ENCODE results near the gene FDPS.

The FDPS gene

DNA sequence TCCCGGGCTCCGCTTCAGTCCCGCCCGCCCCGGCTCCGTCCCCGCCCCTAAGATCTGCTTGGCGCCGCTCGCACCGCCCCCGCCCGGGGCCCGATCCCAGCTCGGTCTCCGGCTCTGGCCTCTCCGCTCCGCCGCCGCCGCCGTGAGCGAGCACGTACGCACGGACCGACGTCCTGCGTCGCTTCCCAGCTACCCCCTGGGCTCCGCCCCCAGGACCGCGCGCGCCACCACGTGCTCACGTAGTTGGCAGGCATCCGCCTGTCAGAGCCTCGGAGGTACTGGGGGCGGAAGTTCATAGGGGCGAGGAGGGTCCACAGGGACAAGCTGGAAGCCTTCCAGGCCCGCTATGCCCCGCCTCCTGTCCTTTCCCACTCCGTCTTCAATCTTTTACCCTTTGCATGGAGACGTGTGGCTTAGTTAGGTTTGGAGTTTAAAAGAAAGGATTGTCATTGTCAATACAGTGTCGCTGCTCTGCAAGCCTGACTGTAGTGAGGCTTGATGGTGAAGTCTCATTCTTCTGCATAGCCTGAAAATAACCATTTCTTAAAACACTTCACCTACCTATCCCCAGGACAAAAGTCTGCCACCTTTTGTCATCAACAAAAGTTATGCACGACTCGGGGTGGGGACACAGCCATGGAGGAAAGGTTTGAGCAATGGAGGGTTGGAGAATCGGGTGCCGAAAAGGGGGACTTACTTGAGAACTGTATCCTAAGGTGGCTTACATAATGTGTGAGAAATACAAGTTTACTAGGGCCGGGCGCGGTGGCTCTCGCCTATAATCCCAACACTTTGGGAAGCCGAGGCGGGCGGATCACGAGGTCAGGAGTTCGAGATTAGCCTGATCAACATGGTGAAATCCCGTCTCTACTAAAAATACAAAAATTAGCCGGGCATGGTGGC, 35.1 kb upstream of the FDPS start, which contains the start of gene CLK2:
Gene CLK2, minus strand, starts transcription at position 162 of the 903 bp plus-strand sequence. CDS start 2,527 bp downstream, outside the sequence.
- H3K4me3 ChIP-seq (ENCODE audit: low read depth, low read length) = peak within 1 kb of the TSS; percentile 96
- H3K27me3 ChIP-seq (ENCODE audit: control insufficient read depth, insufficient read depth, low read length) = peaks cover 6% of the 10 kb centered on the region; the same call in 1 of the 2 replicates
- H3K9ac ChIP-seq (ENCODE audit: low read depth, low read length) = peak within 1 kb of the TSS; percentile 73
- peak within 1 kb of the TSS; percentile 96 for H3K27ac ChIP-seq (ENCODE audit: low read depth, low read length)
- peaks cover 31% of the 10 kb centered on the region for H3K36me3 ChIP-seq (ENCODE audit: control insufficient read depth, insufficient read depth, low read length)
- no peaks in the 10 kb centered on the region for H3K9me3 ChIP-seq (ENCODE audit: control insufficient read depth, insufficient read depth, low read length)
- H3K4me1 ChIP-seq (ENCODE audit: control insufficient read depth, insufficient read depth, low read length) = peaks cover 9% of the 10 kb centered on the region

DNA sequence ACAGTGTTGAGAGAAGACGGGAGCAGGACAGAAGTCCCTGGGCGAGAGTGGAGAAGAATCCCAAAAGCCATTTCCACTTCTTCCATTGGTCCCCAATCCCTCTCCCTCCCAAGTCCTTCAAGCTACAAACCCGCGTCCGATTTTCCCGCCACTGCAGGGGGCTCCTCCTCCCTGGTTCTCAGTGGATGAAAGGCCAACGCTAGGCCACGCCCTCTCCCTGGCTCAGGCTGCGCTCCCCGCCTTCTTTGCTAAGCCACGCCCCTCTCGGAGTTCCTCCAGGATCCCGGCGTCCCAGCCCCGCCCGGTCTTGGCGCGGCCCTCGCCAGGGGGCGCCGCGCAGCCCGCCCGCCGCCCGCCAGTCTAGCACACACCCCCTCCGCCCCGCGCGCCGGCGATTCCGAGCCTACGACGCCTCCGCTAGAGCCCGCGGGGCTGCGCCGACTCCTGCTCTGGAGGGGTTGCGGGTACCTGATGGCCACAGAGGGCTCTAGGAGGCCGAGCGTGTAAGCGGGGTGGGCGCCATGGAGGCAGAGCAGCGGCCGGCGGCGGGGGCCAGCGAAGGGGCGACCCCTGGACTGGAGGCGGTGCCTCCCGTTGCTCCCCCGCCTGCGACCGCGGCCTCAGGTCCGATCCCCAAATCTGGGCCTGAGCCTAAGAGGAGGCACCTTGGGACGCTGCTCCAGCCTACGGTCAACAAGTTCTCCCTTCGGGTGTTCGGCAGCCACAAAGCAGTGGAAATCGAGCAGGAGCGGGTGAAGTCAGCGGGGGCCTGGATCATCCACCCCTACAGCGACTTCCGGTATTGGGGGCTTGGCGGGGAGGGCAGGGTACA, 31.4 kb upstream of the FDPS start, which contains the start of gene HCN3:
Gene HCN3, plus strand, starts transcription at position 394 of the 832 bp plus-strand sequence. Its CDS starts 128 bp downstream, at position 522.
- no peaks in the 10 kb centered on the region for H3K9me3 ChIP-seq (ENCODE audit: control insufficient read depth, insufficient read depth, low read length)
- no peak within 1 kb of the TSS for H3K27ac ChIP-seq (ENCODE audit: low read depth, low read length)
- peaks cover 6% of the 10 kb centered on the region; the same call in 1 of the 2 replicates for H3K27me3 ChIP-seq (ENCODE audit: control insufficient read depth, insufficient read depth, low read length)
- peak within 1 kb of the TSS; percentile 79 for H3K4me3 ChIP-seq (ENCODE audit: low read depth, low read length)
- no peaks in the 10 kb centered on the region for H3K36me3 ChIP-seq (ENCODE audit: control insufficient read depth, insufficient read depth, low read length)
- peaks cover 20% of the 10 kb centered on the region for H3K4me1 ChIP-seq (ENCODE audit: control insufficient read depth, insufficient read depth, low read length)
- H3K9ac ChIP-seq (ENCODE audit: low read depth, low read length) = no peak within 1 kb of the TSS

DNA sequence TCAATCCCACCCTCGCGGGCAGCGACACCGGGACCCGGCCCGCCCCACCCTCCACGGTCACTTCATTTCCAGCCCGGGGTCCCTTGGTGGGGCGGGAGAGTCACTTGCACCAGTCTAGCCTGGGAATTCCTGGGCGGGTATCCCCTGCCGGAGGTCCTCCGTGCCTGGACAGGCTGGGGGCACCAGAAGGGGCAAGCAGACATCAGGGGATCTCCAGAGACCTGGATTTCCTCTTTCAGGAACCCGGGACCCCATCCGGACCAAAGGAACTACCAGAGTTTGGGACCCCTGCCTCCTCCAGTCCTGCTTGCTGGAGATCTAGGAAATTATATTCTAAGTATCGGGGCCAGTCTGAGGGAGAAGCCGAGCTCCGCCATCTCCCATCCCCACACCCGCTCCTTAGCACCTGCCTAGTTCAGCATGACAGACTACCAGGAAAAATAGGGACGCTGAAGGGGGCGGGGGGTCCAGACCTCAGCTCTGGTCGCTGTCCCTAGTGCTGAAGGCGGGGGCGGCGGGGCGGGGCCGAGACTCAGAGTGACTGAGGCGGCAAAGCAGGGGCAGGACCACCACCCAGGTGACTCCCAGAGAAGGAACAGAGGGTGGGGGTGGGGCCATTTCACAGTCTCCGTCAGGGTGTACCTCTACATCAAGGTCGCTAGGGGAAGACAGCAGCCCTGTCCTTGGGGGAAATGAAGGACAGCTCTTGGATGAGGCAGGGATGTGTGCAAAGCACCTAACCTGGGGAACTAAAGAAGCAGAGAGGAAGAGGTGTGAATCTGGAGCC, 30.6 kb upstream of the FDPS start:
- Histone ChIP-seq H3K27me3 (ENCODE audit: control insufficient read depth, insufficient read depth, low read length) (peaks cover 6% of the 10 kb centered on the region; the same call in 1 of the 2 replicates), H3K4me3 (ENCODE audit: low read depth, low read length) (peak overlapping the region; percentile 79), H3K9me3 (ENCODE audit: control insufficient read depth, insufficient read depth, low read length) (no peaks in the 10 kb centered on the region), H3K27ac (ENCODE audit: low read depth, low read length) (peak overlapping the region; percentile 50), H3K36me3 (ENCODE audit: control insufficient read depth, insufficient read depth, low read length) (no peaks in the 10 kb centered on the region), H3K9ac (ENCODE audit: low read depth, low read length) (no peak overlapping the region), H3K4me1 (ENCODE audit: control insufficient read depth, insufficient read depth, low read length) (peaks cover 20% of the 10 kb centered on the region)

DNA sequence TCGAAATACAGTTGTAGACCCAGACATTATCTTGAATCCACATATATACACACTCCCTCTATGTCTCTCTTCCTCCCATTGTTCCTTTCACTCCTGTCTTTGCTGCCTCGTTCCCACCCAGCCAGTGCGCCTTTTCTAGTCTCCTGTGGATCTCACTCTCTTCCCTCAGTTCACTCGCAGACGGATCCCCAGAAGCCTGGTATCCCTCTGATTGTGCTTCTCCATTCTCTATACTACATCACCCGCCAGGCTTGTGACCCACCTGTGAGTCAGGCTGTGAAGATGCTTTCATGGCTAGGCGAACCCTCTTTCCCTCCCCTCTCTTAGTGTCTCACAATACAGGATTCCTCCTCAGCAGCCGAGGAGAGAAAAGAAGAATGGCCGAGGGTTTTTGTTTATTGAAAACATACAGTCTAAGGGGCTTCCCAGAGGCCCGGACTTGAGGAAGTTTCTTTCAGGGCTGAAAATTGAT, 29.9 kb upstream of the FDPS start:
- peaks cover 17% of the 10 kb centered on the region for H3K4me1 ChIP-seq (ENCODE audit: control insufficient read depth, insufficient read depth, low read length)
- no peaks in the 10 kb centered on the region for H3K9me3 ChIP-seq (ENCODE audit: control insufficient read depth, insufficient read depth, low read length)
- H3K4me3 ChIP-seq (ENCODE audit: low read depth, low read length) = peak overlapping the region; percentile 33; the same call in 1 of the 2 replicates
- H3K36me3 ChIP-seq (ENCODE audit: control insufficient read depth, insufficient read depth, low read length) = no peaks in the 10 kb centered on the region
- peak overlapping the region; percentile 50 for H3K27ac ChIP-seq (ENCODE audit: low read depth, low read length)
- no peak overlapping the region for H3K9ac ChIP-seq (ENCODE audit: low read depth, low read length)
- H3K27me3 ChIP-seq (ENCODE audit: control insufficient read depth, insufficient read depth, low read length) = peaks cover 6% of the 10 kb centered on the region; the same call in 1 of the 2 replicates

DNA sequence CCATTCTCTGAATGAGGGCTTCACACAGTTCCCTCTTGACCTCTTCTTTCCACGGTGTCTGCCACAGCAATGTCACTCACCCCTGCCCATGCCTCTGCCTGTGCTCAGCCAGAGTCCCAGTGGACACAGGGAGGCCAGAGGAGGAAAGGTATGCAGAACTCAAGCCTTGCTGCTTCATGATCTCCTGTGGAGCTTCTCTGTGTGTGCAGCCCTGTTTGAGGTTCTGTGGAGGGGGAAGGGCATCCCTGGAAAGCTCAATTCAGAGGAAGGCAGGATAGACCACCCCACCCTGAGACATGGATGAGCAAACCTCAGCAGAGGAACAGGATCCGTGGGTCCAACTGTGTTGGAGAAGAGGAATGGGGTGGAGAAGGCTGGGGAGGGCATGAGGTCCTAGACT, 29.4 kb upstream of the FDPS start:
- peak overlapping the region; percentile 50 for H3K27ac ChIP-seq (ENCODE audit: low read depth, low read length)

DNA sequence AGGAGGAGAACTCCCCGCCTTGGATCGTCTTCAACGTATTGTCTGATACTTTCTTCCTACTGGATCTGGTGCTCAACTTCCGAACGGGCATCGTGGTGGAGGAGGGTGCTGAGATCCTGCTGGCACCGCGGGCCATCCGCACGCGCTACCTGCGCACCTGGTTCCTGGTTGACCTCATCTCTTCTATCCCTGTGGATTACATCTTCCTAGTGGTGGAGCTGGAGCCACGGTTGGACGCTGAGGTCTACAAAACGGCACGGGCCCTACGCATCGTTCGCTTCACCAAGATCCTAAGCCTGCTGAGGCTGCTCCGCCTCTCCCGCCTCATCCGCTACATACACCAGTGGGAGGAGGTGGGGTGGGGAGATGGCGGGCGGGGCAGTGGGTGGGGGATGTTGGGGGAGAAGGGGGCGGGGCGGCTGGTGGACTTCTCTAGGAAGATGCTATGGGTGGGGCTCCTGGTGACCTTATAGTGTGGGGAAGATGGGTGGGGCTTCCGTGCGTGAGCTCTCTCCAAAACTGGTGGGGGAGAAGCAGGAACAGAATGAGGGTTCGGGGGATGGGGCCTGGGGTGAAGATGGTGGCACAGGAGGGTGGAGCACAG, 26.1 kb upstream of the FDPS start:
- Histone ChIP-seq H3K4me1 (ENCODE audit: control insufficient read depth, insufficient read depth, low read length) (peaks cover 12% of the 10 kb centered on the region), H3K4me3 (ENCODE audit: low read depth, low read length) (no peak overlapping the region), H3K9ac (ENCODE audit: low read depth, low read length) (no peak overlapping the region), H3K27ac (ENCODE audit: low read depth, low read length) (no peak overlapping the region), H3K9me3 (ENCODE audit: control insufficient read depth, insufficient read depth, low read length) (no peaks in the 10 kb centered on the region), H3K36me3 (ENCODE audit: control insufficient read depth, insufficient read depth, low read length) (no peaks in the 10 kb centered on the region), H3K27me3 (ENCODE audit: control insufficient read depth, insufficient read depth, low read length) (no peaks in the 10 kb centered on the region)

More for the DNA sequence above, 29.4 kb upstream of the FDPS start:
- Histone ChIP-seq H3K4me1 (ENCODE audit: control insufficient read depth, insufficient read depth, low read length) (peaks cover 15% of the 10 kb centered on the region), H3K27me3 (ENCODE audit: control insufficient read depth, insufficient read depth, low read length) (peaks cover 6% of the 10 kb centered on the region; the same call in 1 of the 2 replicates), H3K4me3 (ENCODE audit: low read depth, low read length) (no peak overlapping the region), H3K9ac (ENCODE audit: low read depth, low read length) (no peak overlapping the region), H3K36me3 (ENCODE audit: control insufficient read depth, insufficient read depth, low read length) (no peaks in the 10 kb centered on the region), H3K9me3 (ENCODE audit: control insufficient read depth, insufficient read depth, low read length) (no peaks in the 10 kb centered on the region)

DNA sequence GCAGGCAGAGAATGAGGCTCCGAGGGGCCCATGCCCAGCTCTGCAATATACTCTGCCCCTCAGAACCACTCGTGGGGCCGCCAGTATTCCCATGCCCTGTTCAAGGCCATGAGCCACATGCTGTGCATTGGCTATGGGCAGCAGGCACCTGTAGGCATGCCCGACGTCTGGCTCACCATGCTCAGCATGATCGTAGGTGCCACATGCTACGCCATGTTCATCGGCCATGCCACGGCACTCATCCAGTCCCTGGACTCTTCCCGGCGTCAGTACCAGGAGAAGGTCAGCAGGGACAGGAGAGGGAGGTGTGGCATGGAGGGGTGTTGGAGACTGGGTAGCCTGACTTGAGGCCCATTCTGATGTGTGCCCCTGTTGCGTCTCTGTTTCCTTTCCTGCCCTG, 24.2 kb upstream of the FDPS start:
- H3K27ac ChIP-seq (ENCODE audit: low read depth, low read length) = no peak overlapping the region
- H3K4me3 ChIP-seq (ENCODE audit: low read depth, low read length) = no peak overlapping the region
- H3K9ac ChIP-seq (ENCODE audit: low read depth, low read length) = no peak overlapping the region
- no peaks in the 10 kb centered on the region for H3K9me3 ChIP-seq (ENCODE audit: control insufficient read depth, insufficient read depth, low read length)
- H3K4me1 ChIP-seq (ENCODE audit: control insufficient read depth, insufficient read depth, low read length) = 0 out of 2 replicates have a peak, but pooled peaks cover 2% of the 10 kb centered on the region
- H3K36me3 ChIP-seq (ENCODE audit: control insufficient read depth, insufficient read depth, low read length) = no peaks in the 10 kb centered on the region
- H3K27me3 ChIP-seq (ENCODE audit: control insufficient read depth, insufficient read depth, low read length) = no peaks in the 10 kb centered on the region

DNA sequence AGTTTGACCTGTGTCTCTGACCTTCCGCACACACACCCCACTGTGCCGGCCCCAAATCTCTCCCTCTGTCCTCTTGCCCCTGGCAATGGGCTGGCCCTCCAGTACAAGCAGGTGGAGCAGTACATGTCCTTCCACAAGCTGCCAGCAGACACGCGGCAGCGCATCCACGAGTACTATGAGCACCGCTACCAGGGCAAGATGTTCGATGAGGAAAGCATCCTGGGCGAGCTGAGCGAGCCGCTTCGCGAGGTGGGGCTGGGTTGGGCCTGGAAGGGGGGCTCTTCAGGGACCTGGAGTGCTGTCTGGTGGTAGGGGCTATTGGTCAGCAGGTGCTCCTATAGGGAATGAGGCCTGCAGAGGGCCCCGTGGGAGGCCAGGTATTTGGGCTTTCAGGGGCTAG, 23.6 kb upstream of the FDPS start:
- Histone ChIP-seq H3K9ac (ENCODE audit: low read depth, low read length) (no peak overlapping the region), H3K27me3 (ENCODE audit: control insufficient read depth, insufficient read depth, low read length) (no peaks in the 10 kb centered on the region), H3K4me1 (ENCODE audit: control insufficient read depth, insufficient read depth, low read length) (no peaks in the 10 kb centered on the region), H3K36me3 (ENCODE audit: control insufficient read depth, insufficient read depth, low read length) (no peaks in the 10 kb centered on the region), H3K9me3 (ENCODE audit: control insufficient read depth, insufficient read depth, low read length) (no peaks in the 10 kb centered on the region), H3K27ac (ENCODE audit: low read depth, low read length) (no peak overlapping the region), H3K4me3 (ENCODE audit: low read depth, low read length) (no peak overlapping the region)

DNA sequence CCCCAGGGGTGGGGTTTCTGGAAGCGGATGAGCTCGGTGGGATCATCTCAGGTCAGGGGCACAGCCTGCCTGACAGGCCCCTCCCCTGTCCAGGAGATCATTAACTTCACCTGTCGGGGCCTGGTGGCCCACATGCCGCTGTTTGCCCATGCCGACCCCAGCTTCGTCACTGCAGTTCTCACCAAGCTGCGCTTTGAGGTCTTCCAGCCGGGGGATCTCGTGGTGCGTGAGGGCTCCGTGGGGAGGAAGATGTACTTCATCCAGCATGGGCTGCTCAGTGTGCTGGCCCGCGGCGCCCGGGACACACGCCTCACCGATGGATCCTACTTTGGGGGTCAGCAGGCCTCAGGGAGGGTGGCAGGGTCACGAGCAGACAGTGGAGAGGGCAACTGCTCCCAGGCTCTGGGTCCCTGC, 23.0 kb upstream of the FDPS start:
- no peak overlapping the region for H3K4me3 ChIP-seq (ENCODE audit: low read depth, low read length)
- no peak overlapping the region for H3K27ac ChIP-seq (ENCODE audit: low read depth, low read length)
- H3K36me3 ChIP-seq (ENCODE audit: control insufficient read depth, insufficient read depth, low read length) = no peaks in the 10 kb centered on the region
- H3K27me3 ChIP-seq (ENCODE audit: control insufficient read depth, insufficient read depth, low read length) = no peaks in the 10 kb centered on the region
- H3K9me3 ChIP-seq (ENCODE audit: control insufficient read depth, insufficient read depth, low read length) = no peaks in the 10 kb centered on the region
- H3K4me1 ChIP-seq (ENCODE audit: control insufficient read depth, insufficient read depth, low read length) = no peaks in the 10 kb centered on the region
- no peak overlapping the region for H3K9ac ChIP-seq (ENCODE audit: low read depth, low read length)

DNA sequence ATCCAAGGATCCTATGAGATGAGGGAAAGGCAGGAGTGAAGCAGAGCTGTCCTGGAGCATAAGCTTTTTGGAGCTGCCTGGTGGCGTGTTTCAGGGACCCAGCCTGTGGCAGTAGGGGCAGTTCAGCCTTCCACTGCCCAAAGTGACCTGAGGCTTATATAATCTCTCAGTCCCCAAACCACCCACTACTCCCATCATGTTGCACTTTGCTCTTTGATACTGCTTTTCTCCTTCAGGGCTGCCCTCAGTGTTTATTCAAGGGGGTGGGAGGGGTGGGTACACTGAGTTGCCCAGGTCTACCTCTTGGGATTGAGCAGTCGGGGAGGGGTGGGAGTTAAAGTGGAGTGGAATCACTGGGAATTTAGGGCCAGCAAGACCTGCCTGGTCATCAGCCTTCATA, 22.1 kb upstream of the FDPS start:
- no peaks in the 10 kb centered on the region for H3K4me1 ChIP-seq (ENCODE audit: control insufficient read depth, insufficient read depth, low read length)
- H3K9ac ChIP-seq (ENCODE audit: low read depth, low read length) = no peak overlapping the region
- no peaks in the 10 kb centered on the region for H3K27me3 ChIP-seq (ENCODE audit: control insufficient read depth, insufficient read depth, low read length)
- H3K27ac ChIP-seq (ENCODE audit: low read depth, low read length) = no peak overlapping the region
- H3K36me3 ChIP-seq (ENCODE audit: control insufficient read depth, insufficient read depth, low read length) = no peaks in the 10 kb centered on the region
- H3K4me3 ChIP-seq (ENCODE audit: low read depth, low read length) = no peak overlapping the region
- no peaks in the 10 kb centered on the region for H3K9me3 ChIP-seq (ENCODE audit: control insufficient read depth, insufficient read depth, low read length)
